ENCODE data around the gene SOD3.

GRCh38 chr4:24805566-24805965, 10.2 kb downstream of the SOD3 start:
- TF ChIP-seq POLR2A (IDR thresholded peaks at IDR 0.05; ENCODE audit: low read depth, low read length) = no peak
- TF ChIP-seq POLR2AphosphoS5 (IDR thresholded peaks at IDR 0.05; ENCODE audit: low read depth, low read length) = no peak
